ENCODE data around the gene MYO5B. TPM values are rescaled to one million over a fixed set of nuclear protein-coding genes. Genes with fewer than 3 reads are reported as not detected.
A peak's percentile ranks its signal among the peaks of the same experiment; 100 is the strongest.
"Not testable (repeated sequence)": the region's sequence is repeated elsewhere in the genome, so short reads cannot be mapped to it uniquely, and the experiment has no call there.

MYO5B gene
- total and polyA plus RNA-seq, 8 donors: 9.0 to 25.5 (median 12.1) TPM

- Histone ChIP-seq H3K36me3 (peaks cover 0 to 50% of the 10 kb centered on the region in 2 donors), H3K4me3 (no peak overlapping the region), H3K4me1 (peaks cover 0 to 5% of the 10 kb centered on the region in 2 donors), H3K27ac (no peak overlapping the region), H3K27me3 (no peaks in the 10 kb centered on the region), H3K9me3 (no peaks in the 10 kb centered on the region)
- intact Hi-C loops (cut with DNase I): no loop called here
- TF ChIP-seq CTCF (IDR thresholded peaks at IDR 0.05): no peak
- DNase-seq (no peak), ATAC-seq (no peak)
Observed at GRCh38 chr18:49798001-49798400, 396.9 kb downstream of the MYO5B start.

- intact Hi-C loops (cut with DNase I): no loop called here
- ATAC-seq (peak; percentile 85), DNase-seq (no peak)
- Histone ChIP-seq H3K27ac (peak overlapping the region in 1 of 2 donors; percentile 19), H3K9me3 (no peaks in the 10 kb centered on the region), H3K4me1 (peaks cover 0 to 5% of the 10 kb centered on the region in 2 donors), H3K4me3 (no peak overlapping the region), H3K36me3 (peaks cover 0 to 53% of the 10 kb centered on the region in 2 donors), H3K27me3 (no peaks in the 10 kb centered on the region)
- no peak for TF ChIP-seq CTCF (IDR thresholded peaks at IDR 0.05)
Observed at GRCh38 chr18:49795612-49796552, 399.1 kb downstream of the MYO5B start.

- no peak for TF ChIP-seq CTCF (IDR thresholded peaks at IDR 0.05)
- DNase-seq: no peak
- Histone ChIP-seq H3K9me3 (no peaks in the 10 kb centered on the region), H3K27me3 (no peaks in the 10 kb centered on the region), H3K27ac (no peak overlapping the region), H3K36me3 (peaks cover 0 to 64% of the 10 kb centered on the region in 2 donors), H3K4me3 (no peak overlapping the region), H3K4me1 (peaks cover 0 to 5% of the 10 kb centered on the region in 2 donors)
- peak; percentile 59 for ATAC-seq
- intact Hi-C loops (cut with DNase I): no loop called here
Observed at GRCh38 chr18:49794743-49795142, 400.2 kb downstream of the MYO5B start.

GRCh38 chr18:49789560-49790134 lies 405.3 kb downstream of the MYO5B start:
- H3K9me3 ChIP-seq; H3K27me3 ChIP-seq; H3K4me3 ChIP-seq; H3K27ac ChIP-seq; ATAC-seq; intact Hi-C loops (cut with DNase I); DNase-seq; H3K4me1 ChIP-seq: not testable (repeated sequence)
- peaks cover 0 to 73% of the 10 kb centered on the region in 2 donors for H3K36me3 ChIP-seq

- H3K4me3 ChIP-seq: no peak overlapping the region
- TF ChIP-seq CTCF (IDR thresholded peaks at IDR 0.05): no peak
- H3K4me1 ChIP-seq: peaks cover 0 to 6% of the 10 kb centered on the region in 2 donors
- no peaks in the 10 kb centered on the region for H3K9me3 ChIP-seq
- H3K27ac ChIP-seq: no peak overlapping the region
- H3K27me3 ChIP-seq: no peaks in the 10 kb centered on the region
- intact Hi-C loops (cut with DNase I): no loop called here
- DNase-seq (no peak), ATAC-seq (no peak)
- H3K36me3 ChIP-seq: peaks cover 0 to 73% of the 10 kb centered on the region in 2 donors
Observed at GRCh38 chr18:49788327-49788898, 406.5 kb downstream of the MYO5B start.
